PFSK-1 (cell line): ENCODE results near the gene TMEM140.

ENCODE experiments used
- FOXP2 ChIP-seq: optimal IDR thresholded peaks from 2 replicates; pipeline ENCODE3; 2011; ENCODE audit warnings: borderline replicate concordance, control low read depth, inconsistent platforms; ENCODE audit not compliant: insufficient read depth; ENCODE audit errors: extremely low read length, extremely low read depth
- POLR2AphosphoS5 ChIP-seq: IDR thresholded peaks from 2 replicates; pipeline ENCODE4 v1.6.1; 2012; ENCODE audit warnings: low read depth, mild to moderate bottlenecking, control low read depth, low read length, moderate library complexity
- SIN3A ChIP-seq: IDR thresholded peaks from 2 replicates; pipeline ENCODE4 v1.6.1; 2012; ENCODE audit warnings: mild to moderate bottlenecking, low read length, moderate library complexity, borderline replicate concordance; ENCODE audit not compliant: insufficient read depth
- TAF1 ChIP-seq: IDR thresholded peaks from 2 replicates; pipeline ENCODE4 v1.6.1; 2012; ENCODE audit warnings: low read length, control low read depth, borderline replicate concordance; ENCODE audit not compliant: insufficient read depth
- TF ChIP-seq, protein P1 (sequence below), 2 experiments: IDR thresholded peaks; 2 replicates each; pipeline versions ENCODE4 v1.6.1 to v1.8.0; 2011 to 2012; ENCODE audit warnings: low read depth in 2 of 2, low read length in 2 of 2, control low read depth in 1 of 2, inconsistent platforms in 1 of 2, mild to moderate bottlenecking in 1 of 2, moderate library complexity in 1 of 2; ENCODE audit not compliant: insufficient read depth in 1 of 2

TMEM140 gene

DNA sequence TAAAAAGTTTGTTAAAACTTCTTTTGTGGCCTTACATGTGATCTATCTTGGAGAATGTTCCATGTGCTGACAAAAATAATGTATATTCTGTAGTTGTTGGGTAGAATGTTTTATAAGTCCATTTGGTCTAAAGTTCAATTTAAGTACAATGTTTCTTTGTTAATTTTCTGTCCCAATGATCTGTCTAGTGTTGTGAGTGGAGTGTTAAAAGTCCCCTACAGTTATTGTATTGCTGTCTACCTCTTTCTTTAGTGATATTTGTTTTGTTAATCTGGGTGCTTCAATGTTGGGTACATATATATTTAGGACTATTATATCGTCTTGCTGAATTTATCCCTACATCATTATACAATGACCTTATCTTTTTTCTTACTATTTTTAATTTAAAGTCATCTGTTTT lies 6.9 kb downstream of the TMEM140 start:
- no peak for TF ChIP-seq POLR2AphosphoS5
- TF ChIP-seq SIN3A = no peak
- TF ChIP-seq, protein P1, sequence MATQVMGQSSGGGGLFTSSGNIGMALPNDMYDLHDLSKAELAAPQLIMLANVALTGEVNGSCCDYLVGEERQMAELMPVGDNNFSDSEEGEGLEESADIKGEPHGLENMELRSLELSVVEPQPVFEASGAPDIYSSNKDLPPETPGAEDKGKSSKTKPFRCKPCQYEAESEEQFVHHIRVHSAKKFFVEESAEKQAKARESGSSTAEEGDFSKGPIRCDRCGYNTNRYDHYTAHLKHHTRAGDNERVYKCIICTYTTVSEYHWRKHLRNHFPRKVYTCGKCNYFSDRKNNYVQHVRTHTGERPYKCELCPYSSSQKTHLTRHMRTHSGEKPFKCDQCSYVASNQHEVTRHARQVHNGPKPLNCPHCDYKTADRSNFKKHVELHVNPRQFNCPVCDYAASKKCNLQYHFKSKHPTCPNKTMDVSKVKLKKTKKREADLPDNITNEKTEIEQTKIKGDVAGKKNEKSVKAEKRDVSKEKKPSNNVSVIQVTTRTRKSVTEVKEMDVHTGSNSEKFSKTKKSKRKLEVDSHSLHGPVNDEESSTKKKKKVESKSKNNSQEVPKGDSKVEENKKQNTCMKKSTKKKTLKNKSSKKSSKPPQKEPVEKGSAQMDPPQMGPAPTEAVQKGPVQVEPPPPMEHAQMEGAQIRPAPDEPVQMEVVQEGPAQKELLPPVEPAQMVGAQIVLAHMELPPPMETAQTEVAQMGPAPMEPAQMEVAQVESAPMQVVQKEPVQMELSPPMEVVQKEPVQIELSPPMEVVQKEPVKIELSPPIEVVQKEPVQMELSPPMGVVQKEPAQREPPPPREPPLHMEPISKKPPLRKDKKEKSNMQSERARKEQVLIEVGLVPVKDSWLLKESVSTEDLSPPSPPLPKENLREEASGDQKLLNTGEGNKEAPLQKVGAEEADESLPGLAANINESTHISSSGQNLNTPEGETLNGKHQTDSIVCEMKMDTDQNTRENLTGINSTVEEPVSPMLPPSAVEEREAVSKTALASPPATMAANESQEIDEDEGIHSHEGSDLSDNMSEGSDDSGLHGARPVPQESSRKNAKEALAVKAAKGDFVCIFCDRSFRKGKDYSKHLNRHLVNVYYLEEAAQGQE (IDR thresholded peaks at IDR 0.05; ENCODE audit: insufficient read depth in 1 of 2, low read depth in 2 of 2, low read length in 2 of 2) = no peak
- TF ChIP-seq TAF1 = no peak
- TF ChIP-seq FOXP2 = no peak

DNA sequence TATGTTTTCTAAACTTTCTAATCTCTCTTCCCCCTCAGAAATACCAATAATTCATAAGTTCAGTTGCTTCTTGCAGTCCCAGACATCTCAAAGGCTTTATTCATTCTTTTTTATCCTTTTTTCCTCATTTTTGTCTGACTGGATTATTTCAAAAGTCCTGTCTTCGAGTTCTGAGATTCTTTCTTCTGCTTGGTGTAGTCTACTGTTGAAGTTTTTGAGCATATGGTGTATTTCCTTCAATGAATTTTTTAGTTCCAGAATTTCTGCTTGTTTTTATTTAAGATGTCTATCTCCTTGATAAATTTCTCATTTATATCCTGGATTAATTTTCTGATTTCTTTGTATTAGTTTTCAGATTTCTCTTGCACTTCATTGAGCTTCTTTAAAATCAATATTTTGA lies 8.4 kb downstream of the TMEM140 start:
- TF ChIP-seq TAF1 = no peak
- TF ChIP-seq, protein P1 (IDR thresholded peaks at IDR 0.05; ENCODE audit: insufficient read depth in 1 of 2, low read depth in 2 of 2, low read length in 2 of 2) = no peak
- no peak for TF ChIP-seq SIN3A
- TF ChIP-seq FOXP2 = no peak
- TF ChIP-seq POLR2AphosphoS5 = no peak

DNA sequence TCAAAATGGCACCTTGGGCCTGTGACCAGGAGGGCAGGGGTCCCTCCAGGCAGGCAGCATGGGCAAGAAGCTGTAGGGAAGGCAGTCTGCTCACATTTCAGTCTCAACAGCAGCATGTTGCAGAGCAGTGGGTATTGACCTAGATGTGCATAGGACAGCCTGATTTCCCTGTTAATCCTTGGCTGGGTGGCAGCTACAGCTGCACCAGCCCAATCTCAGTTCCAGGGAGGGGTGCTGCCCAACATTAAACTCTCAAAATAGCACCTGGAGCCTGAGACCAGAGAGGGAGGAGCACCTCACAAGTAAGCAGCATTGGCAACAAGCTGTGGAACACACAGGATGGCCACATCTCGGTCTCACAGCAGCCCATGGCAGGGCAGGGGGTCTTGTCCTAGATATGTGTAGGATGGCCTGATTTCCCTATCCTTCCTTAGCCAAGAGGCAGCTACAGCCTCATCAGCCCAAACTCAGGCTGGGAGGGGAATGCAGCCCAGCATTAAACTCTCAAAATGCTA lies 10.3 kb downstream of the TMEM140 start:
- TF ChIP-seq SIN3A = no peak
- TF ChIP-seq, protein P1 (IDR thresholded peaks at IDR 0.05; ENCODE audit: insufficient read depth in 1 of 2, low read depth in 2 of 2, low read length in 2 of 2) = no peak
- TF ChIP-seq TAF1 = no peak
- no peak for TF ChIP-seq FOXP2
- TF ChIP-seq POLR2AphosphoS5 = no peak

DNA sequence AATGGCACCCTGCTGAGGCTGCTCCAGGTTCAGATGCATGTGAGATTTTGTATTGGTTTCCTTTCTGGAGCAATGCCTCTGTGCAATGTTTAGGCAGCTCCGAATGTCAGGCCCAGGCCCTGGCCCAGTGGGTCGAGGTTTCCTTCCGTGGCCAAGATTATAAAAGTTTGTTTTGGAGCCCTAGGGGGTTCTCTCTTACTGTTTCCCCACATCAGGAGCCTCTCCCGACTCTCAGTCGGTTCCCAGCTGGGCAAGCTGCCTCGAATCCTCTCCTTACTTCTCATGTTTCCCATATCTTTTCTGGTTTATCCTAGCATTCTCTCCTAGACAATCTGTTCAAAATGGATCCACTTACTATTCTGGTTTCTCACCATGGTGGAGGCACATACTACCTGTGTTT lies 11.0 kb downstream of the TMEM140 start:
- TF ChIP-seq TAF1 (no peak), SIN3A (no peak), POLR2AphosphoS5 (no peak), FOXP2 (no peak)
- TF ChIP-seq, protein P1 (IDR thresholded peaks at IDR 0.05; ENCODE audit: insufficient read depth in 1 of 2, low read depth in 2 of 2, low read length in 2 of 2) = no peak
